ENCODE data around the gene CAMSAP3.
"Not testable (repeated sequence)": the region's sequence is repeated elsewhere in the genome, so short reads cannot be mapped to it uniquely, and the experiment has no call there.

CAMSAP3 gene

DNA sequence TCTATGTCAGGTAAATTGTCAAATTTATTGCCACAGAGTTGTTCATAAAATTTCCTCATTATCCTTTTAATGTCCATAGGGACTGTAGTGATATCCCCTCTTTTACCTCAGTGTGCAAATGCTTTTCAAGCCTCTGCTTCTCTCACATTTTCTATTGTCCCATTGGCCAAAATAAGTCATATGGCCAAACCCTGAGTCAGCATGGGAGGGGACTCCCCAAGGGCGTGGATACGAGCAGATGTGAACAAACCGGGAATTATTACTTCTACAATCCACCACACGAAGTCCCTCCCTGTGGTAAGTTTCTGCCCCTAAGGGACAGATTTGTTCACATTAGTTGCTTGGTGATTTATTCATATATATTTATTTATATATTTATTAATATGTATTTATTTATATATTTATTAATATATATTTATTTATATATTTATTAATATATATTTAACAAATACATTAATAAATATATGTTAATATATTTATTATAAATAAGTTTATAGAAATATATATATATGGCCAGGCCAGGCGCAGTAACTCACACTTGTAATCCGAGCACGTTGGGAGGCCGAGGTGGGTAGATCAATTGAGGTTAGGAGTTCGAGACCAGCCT is 20.1 kb upstream of the CAMSAP3 start:
- DNase-seq, result no peak

DNA sequence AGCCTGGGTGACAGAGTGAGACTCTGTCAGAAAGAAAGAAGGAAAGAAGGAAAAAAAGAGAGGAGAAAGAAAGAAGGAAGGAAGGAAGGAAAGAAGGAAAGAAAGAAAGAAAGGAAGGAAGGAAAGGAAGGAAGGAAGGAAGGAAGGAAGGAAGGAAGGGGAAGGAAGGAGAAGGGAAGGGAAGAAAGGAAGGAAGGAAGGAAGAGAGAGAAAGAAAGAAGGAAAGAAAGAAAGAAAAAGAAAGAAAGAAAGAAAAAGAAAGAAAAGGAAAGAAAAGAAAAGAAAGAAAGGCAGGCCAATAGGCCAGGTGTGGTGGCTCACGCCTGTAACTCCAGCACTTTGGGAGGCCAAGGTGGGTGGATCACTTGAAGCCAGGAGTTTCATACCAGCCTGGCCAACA is 18.2 kb upstream of the CAMSAP3 start:
- not testable (repeated sequence) for DNase-seq

DNA sequence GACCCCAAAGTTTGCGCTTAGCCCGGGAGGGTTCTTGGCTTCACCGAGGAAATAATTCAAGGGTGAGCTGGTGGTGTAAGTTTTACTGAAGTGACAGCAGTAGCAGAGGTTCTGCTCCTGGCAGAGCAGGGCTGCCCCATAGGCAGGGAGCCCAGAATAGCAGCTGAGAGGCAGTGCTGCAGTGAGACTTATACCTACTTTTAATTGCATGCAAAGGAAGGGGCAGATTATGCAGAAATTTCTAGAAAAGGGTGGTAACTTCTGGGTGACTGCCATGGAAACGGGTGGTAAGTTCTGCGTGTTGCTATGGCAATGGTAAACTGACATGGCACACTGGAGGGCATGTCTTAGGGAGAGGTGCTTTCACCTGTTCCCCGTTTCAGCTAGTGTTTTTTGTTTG is 17.5 kb upstream of the CAMSAP3 start:
- no peak for DNase-seq

DNA sequence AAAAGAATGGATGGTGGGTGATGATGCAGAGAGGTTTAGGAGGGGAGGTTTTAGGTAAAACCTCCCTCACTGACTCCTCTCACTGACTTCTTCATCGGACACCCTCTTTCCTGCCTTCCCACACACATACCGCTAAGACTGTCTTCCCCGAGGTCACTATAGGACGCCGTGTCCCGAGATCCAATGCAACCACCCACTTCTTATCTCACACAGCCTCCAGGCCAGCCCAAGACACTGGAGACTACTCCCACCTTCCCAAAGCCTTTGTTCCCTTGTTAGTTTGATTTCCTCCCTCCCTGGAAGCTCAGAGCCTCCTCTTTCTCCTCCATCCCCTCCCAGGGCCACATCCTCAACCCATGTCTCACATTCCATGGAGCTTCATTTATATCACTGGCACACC is 16.5 kb upstream of the CAMSAP3 start:
- DNase-seq, result no peak

DNA sequence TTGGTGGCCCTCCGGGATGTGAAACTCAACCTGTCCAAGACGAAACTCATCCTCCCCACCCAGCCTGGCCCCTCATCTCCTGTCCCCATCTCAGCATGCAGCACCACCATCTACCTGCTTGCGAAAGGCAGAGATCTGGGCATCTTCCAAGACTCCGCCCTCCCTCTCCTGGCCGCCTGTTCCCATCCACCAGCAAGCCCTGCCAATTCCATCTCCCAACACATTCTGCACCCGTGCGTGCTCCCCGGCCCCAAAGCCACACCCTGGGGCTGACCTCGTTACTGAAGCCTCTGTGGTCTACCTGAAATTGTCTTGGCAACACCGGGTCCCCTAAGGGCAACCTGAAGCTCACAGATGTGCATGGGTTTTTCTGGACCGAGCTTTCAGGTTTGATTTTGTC is 13.2 kb upstream of the CAMSAP3 start:
- no peak for DNase-seq

DNA sequence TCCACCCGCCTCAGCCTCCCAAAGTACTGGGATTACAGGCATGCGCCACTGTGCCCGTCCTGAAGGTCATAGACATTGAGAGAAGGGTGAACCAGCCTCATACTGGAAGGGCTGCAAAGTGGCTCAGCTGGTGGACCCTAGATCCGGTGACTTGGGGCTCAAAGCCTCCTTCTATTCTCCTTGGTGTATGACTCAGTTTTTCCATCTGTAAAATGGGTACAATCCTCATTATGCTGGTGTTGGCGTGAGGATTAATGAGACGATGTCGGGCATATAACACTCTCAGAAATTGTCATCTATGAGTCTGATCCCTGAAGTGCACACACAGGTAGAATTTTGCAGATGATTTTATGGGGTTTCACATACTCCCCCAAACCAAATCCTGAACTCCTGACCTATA is 5.8 kb upstream of the CAMSAP3 start:
- no peak for DNase-seq

DNA sequence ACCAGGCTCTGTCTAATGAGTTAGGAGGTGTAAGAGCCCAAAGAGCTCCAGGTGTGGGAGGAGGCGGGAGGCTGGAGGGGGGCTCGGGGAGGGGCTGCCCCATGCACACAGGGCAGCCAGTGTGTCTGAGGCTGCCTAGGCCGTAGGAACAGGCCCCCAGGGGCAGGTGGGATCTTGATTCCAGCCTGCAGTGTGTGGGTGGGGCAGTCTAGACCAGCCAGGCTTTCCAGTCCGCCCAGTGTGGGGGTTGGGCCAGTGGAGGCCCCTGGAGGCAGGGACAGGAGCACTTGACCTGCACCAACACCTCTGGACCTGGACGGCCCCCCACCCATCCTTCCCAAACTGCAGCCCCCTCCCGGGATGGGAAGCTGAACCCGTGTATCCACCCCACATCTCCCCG is 5.4 kb upstream of the CAMSAP3 start:
- no peak for DNase-seq

DNA sequence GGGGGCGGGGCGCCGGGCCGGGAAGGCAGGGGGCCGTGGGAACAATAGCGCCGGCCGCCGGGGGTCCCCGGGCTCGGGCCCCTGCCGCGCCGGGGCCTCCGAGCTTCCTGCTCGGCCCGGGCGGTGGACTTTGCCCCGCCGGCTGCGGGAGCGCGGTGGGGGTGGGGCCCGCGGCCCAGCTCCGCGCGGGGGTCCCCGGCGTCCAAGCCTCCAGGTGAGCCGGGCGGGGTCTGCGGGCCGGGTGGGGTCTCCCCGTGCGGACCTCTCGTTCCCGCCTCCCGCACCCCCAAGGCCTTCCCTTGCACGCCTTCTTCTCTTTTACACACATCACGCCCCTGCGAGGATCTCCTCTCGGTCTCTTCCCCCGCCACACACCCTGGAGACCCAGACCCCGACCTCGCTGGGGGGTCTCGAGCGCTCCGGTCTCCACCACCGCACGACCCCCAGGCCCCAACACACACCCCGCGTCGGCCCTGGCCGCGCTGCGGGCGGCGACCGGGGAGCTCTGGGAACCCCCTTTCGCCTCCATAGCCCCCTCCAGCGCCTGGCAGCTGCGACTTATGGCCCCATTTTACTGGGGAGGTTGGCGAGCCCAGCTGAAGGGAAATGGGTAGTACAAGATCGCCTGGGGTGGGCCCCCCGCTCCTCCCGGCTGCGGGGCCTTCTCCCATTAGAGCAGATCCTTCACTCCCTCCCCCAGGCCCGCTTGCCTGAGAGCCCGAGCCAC is 711 bp downstream of the CAMSAP3 start:
- DNase-seq, result no peak

DNA sequence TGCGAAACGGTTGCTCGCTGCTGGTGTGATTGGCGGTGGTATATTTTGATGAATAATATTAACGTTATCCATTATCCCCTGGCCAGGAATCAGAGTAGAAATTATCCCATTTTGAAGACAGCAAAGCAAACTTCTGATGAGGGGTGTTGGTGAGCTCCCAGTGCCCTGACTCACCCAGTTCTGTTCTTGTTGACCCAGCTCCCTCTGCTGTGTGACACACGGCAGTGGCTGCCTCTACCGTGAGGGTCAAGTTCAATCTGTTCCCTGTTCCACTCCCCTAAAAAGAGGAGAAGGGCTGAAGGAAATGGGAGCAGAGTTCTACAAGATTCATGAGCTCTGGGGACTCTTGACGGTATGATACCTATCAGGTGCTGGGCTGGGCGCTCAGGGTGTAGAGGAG is 2.0 kb downstream of the CAMSAP3 start:
- no peak for DNase-seq

DNA sequence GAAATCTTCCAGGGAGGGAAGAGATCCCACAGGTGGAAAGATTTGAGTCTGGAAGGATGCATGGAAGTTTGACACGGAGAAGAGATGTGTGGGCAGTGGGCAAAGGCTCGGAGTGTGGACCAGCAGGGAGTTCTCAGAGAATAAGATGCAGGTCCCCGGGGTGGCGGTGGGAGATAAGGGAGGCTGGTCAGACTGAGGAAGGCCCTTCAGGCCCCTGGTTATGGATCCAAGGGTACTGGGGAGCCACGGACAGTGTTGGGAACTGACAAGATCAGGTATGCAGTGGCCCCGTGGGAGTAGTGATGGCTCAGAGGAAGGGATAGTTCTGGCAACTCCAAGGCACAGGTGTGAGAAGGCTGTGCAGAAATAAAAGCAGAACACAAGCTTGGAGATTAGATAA is 2.5 kb downstream of the CAMSAP3 start:
- no peak for DNase-seq

DNA sequence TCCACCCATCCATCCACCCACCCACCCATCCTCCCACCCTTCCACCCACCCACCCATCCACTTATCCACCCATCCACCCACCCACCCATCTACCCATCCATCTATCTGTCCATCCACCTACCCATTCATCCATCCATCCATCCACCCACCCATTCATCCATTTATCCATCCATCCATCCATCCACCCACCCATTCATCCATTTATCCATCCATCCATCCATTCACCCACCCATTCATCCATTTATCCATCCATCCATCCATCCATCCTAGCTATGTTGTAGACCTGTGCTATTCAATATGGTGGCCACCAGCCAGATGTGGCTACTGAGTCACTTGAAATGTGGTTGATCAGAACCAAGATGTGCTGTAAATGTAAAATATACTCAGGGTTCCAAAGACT is 5.1 kb downstream of the CAMSAP3 start:
- DNase-seq, result no peak

DNA sequence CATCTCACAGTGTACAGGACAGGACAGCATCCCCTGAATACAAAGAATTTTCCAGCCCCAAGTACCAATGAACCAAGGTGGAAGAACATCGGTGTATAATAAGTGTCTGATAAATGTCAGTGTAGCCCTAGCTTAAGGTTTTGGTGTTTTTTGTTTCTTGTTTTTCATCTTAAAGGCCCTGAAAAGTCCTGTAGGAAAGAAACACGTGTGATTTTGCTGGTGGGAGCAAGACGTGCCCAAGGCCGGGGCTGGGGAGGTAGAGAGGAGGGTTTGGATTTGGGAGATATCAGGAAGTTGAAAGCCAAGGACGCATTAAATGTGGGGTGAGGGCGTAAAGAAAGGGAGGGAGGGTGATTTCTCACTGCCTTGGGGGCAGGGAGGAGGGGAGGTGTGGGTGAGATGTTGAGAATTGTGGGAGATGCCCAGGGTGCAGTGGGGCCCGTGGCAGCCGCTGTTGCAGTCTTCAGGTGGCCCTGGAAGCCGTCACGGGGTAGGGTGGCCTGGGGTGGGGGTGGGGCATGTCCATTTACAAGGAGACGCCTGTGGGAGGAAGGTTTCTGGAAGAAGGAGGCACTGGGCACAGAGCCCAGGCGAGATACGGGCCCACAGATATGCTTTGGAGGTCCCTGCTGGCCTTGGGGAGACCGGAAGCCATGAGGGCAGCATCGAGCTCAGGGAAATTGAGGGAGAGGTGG is 6.7 kb downstream of the CAMSAP3 start:
- no peak for DNase-seq

DNA sequence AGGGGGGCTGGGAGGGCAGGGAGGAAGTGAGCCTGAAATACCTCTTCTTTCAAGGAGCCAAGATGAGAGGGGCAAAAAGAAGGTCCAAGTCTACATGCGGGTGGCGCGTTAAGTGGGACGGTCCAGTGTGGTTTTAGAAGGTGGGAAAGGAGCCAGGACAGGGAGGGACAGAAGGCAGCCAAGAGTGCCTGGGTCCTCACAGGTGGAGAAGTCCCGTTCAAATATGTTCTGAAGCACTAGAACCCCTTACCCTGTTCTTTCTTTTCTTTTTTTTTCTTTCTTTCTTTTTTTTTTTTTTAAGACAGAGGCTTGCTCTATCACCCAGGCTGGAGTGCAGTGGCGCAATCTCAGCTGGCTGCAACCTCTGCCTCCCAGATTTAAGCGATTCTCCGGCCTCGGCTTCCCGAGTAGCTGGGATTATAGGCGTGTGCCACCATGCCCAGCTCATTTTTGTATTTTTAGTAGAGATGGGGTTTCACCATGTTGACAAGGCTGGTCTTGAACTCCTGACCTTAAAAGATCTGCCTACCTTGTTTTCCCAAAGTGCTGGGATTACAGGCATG is 7.4 kb downstream of the CAMSAP3 start:
- DNase-seq, result no peak

DNA sequence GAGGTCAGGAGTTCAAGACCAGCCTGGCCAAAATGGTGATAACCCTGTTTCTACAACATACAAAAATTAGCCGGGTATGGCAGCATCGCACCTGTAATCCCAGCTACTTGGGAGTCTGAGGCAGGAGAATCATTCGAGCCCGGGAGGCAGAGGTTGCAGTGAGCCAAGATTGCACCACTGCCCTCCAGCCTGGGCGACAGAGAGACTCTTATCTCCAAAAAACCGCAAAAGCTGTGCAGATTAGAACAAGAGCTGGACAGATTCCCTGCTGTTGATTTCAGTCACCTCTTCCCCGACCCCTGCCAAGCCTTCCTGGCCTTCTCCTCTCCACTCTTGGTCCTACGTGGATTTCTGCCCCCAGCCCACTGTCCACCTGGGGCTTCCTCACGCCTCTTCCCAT is 8.3 kb downstream of the CAMSAP3 start:
- no peak for DNase-seq

DNA sequence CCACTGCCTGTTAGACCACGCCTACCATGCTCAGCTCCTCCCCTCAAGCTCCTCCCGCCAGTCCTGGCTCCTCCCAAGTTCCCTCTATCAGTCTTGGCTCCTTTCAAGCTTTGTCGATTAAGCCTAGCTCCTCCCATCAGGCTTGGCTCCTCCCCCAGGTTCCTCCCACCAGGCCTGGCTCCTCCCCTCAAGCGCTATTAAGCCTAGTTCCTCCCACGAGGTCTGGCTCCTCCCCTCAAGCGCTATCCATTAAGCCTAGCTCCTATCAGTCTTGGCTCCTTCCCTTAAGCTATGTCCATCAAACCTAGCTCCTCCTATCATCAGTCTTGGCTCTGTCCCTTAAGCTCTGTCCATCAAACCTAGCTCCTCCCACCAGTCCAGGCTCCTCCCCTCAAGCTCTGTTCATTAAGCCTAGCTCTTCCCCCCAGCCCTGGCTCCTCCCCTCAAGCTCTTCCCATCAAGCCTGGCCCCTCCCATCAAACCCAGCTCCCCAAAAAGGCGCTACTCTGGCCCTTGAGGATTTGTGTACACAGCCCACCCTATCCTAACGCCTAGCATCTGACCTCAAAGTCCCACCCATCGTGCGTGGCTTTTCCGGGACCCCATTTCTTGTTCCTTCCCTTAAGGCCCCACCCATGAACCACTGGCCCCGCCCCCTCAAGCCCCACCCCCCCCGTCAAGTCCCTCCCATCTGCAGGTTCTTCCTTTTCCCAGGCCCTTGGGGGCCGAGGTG is 10.0 kb downstream of the CAMSAP3 start:
- peak in 2 of 5 experiments; percentile 22 to 30 for DNase-seq

DNA sequence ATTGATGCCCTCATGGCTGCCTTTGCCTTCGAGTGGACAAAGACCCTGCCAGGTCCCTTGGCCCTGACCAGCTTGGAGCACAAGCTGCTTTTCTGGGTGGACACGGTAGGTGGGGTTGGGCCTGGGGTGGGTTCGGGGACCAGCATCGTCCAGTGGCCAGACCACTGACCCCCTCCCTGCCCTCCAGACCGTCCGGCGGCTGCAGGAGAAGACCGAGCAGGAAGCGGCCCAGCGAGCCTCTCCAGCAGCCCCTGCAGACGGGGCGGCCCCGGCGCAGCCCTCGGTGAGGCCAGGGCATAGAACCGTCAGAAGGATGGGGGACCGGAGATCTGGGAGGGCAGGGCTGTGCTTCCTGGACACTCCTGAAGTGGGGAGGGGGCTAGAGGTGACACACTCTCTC is 10.6 kb downstream of the CAMSAP3 start:
- DNase-seq, result no peak

DNA sequence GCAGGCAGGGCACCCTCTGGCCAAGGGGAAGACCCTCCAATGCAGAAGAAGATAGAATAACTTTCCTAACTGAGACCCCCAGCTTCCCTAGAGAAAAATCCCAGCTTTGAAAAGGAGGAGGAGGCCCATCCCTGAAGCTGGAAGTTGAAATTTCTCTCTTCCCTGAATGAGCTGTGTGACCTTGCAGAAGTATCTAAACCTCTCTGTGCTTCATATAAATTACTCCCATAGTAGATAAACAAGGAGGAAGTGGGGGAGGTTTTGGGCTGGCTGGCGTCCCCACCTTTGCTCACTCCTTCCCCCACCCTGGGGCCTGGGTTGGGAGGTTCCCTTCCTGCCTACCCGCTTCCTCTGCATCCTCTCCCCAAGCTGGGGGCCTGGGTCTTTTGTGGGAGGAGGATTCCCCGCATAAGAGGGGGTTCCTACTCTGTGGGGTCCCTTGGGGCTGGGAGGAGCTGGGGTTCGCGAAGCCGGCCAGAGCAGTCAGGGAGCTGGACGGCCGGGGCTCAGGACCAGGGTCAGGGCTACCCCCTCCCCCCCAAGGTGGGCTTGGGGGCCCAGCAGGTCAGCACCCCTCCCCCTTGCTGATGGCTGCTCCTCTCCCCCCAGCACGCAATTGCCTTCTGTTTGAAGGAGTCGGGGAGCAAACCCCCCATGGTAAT is 11.7 kb downstream of the CAMSAP3 start:
- no peak for DNase-seq

DNA sequence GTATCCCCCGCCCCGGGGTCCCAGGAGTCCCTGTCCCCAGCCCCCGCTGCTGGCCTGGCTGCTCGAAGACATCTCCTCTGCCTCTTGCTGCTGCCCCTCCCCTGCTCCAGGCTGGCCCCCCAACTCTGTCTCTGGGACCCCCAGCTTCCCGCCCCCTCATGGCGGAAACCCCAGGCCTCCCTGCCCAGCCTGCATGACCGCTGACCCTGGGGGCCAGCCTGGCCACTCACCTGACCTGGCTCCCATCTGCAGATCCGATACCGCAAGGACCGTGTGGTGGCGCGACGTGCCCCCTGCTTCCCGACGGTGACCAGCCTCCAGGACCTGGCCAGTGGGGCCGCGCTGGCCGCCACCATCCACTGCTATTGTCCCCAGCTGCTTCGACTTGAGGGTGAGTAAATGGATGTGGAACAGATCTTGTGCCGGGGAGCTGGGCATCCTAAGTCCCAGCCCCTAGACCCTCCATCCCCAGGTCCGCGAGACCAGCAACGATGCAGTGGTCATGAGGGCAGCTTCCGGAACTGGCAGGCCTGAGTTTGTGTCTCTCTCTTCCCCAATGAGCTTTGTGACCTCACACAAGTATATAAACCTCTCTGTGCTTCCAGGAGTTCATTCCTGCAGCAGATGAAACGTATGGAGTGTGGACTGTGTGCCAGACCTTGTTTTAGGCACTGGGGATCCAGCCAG is 12.4 kb downstream of the CAMSAP3 start:
- DNase-seq, result no peak

DNA sequence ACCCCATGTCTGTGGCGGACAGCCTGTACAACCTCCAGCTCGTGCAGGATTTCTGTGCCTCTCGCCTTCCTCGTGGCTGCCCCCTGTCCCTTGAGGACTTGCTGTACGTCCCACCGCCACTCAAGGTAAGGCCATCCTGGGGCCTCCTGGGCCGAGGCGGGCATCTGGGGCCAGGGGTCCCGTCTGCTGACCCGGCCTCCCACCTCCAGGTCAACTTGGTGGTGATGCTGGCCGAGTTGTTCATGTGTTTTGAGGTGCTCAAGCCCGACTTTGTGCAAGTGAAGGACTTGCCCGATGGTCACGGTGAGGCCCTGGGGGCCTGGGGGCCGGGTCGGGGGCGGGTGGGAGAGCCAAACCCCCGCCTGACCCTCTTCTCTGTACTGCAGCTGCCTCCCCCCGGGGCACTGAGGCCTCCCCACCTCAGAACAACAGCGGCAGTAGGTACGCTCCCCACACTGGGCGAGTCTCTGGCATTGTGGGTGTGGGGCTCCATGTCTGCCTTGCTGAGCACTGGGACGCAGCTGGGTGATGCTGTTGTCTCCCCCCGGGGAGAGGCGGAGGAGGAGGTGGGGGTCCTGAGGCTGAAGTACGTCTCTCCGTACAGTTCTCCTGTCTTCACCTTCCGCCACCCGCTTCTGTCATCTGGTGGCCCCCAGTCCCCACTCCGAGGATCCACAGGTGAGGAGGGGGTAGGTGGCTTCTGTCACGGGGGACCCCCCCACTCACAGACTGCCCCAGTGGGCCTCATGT is 15.0 kb downstream of the CAMSAP3 start:
- no peak for DNase-seq

DNA sequence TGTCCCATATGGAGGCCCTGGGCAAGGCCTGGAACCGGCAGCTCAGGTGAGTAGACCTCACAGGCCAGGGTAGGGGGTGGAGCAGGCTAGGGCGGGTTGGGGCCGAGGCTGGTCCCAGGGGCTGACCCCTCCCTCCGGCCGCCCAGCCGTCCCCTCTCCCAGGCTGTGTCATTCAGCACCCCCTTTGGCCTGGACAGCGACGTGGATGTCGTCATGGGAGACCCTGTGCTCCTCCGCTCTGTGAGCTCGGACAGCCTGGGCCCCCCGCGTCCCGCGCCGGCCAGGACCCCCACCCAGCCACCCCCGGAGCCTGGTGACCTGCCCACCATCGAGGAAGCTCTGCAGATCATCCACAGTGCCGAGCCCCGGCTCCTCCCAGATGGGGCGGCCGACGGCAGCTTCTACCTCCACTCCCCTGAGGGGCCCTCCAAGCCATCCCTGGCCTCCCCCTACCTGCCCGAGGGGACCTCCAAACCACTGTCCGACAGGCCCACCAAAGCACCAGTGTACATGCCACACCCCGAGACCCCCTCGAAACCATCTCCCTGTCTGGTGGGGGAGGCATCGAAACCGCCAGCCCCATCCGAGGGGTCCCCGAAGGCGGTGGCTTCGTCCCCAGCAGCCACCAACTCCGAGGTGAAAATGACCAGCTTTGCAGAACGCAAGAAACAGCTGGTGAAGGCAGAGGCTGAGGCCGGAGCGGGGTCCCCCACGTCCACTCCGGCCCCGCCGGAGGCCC is 16.0 kb downstream of the CAMSAP3 start:
- no peak for DNase-seq
